NCI-H2107 (cell line): ENCODE results near the gene ZNF253.
"Not testable (repeated sequence)": the region's sequence is repeated elsewhere in the genome, so short reads cannot be mapped to it uniquely, and the experiment has no call there.

Experiments used
- DNase-seq: peaks from one replicate; lab custom pipeline; 2025; lab: John Stamatoyannopoulos, UW

Gene ZNF253

DNA sequence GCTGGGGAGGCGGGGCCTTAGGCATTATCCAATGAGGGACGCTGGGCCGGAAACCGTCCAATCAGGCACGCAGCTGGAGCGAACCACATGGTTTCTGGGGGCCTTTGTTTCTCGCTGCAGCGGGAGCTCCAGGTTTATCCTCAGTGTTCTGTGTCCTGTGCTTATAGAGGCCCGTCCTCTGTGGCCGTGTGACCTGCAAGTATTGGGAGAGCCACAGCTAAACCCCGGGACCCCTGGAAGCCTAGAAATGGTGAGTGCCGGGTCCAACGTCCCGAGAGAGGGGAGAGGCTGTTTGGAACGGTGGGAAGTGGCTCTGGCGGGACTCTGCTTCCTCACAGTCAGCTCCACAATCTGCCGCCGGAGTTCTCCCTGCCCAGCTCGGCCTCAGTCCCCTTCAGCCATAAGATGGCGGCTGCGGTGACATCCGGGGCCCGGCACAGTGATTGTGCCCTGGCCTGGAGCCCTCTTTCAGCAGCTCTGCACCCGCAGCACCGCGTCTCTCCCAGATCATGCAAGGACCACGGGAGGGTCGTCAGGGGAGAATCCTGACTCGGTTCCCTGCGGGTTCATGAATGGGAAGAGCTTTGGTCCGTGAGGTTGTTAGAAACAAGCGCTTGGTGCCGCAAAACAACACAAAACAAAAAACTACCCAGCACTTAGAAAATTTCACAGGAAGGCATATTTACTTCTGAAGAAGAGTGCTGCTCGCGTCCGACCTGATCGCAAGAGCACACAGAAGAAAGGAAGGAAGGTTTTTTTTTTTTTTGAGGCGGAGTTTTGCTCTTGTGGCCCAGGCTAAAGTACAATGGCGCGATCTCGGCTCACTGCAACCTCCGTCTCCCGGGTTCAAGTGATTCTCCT, at the start of gene ZNF253:
ZNF253 (plus strand) TSS at position 133 of the 861 bp plus-strand sequence; CDS start at position 248, 115 bp downstream.
- DNase-seq: peak; percentile 89

DNA sequence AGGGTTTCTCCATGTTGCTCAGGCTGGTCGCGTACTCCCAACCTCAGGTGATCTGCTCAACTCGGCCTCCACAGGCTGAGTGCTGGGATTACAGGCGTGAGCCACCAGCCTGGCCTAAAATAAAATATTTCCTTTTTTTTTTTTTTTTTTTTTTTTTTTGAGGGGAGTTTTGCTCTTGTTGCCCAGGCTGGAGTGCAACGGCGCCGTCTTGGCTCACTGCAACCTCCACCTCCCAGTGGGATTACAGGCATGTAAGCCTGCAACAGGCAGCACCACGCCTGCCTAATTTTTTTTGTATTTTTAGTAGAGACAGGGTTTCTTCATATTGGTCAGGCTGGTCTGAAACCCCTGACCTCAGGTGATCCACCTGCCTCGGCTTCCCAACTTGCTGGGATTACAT, 49.0 kb upstream of the ZNF253 start:
- DNase-seq: no peak

DNA sequence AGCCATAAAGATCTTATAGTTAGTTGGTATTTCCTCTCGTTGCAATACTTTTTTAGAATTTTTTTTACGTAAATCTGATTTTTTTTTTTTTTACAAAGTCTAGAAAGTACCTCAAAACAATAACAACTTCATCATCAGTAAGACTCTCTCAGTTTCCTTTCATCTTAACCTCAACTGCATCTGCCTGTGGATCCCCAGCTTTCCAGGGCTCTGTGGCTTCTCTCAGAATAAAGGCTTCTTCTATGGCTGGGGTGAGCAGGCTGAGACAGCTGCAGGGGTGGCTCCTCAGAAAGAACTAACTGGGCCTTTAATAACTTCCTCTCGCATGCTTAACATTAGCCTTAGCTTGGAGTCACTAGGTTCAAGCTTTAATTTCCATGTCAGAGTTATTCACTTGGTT, 48.3 kb upstream of the ZNF253 start:
- no peak for DNase-seq

DNA sequence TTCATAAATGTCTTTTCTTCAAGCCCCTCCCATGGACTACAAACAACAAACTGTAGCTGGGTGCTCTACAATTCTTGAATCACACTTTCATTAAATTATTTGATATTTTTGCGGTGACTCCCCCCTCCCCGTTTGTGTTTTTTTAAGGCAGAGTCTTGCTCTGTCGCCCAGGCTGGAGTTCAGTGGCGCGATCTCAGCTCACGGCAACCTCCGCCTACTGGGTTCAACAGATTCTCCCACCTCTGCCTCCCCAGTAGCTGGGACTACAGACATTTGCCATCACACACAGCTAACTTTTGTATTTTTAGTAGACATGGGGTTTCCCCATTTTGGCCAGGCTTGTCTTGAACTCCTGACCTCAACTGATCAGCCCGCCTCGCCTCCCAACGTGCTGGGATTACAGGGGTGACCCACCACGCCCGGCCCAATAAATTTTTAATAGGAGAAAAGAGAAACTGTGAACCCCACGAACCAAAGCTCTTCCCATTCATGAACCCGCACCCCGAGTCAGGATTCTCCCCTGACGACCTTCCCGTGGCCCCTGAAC, 44.8 kb upstream of the ZNF253 start:
- no peak for DNase-seq

DNA sequence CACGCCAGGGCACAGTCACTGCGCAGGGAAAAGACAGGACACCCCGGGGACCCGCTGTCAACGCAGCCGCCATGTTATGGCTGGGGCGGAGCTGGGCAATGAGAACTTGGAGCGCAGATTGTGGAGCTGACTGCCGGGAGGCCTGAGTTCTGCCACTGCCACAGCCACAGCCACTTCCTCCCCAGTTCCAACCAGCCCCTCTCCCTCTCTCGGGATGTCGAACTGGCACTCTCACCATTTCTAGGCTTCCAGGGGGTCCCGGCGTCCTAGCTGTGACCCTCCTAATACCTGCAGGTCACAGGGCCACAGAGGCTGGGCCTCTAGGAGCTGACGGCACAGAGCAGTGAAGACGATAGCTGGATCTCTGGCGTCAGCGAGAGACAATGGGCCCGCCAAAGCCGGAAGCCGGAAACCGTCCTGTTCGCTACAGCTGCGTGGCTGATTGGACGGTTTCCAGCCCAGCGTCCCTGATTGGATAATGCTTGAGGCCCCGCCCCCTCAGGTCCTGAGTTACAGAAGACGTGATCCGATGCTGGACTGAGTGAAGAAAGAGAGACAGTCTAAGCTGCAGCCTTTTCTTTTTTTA, 44.2 kb upstream of the ZNF253 start, which contains the start of gene ZNF506:
ZNF506 (minus strand) TSS at position 385 of the 586 bp plus-strand sequence; CDS start at position 238, 147 bp downstream.
- DNase-seq: peak; percentile 85

DNA sequence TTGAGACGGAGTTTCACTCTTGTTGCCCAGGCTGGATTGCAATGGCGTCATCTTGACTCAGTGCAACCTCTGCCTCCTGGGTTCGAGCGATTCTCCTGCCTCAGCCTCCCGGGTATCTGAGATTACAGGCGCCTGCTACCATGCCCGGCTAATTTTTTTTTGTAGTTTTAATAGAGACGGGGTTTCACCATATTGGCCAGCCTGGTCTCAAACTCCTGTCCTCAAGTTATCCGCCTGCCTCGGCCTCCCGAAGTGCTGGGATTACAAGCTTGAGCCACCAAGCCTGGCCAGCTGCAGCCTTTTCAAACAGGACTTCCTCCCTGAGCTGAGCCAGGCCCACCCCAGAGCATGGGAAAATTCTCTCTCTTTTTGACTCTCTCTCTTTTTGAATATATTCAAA, 43.7 kb upstream of the ZNF253 start:
- DNase-seq: not testable (repeated sequence)

DNA sequence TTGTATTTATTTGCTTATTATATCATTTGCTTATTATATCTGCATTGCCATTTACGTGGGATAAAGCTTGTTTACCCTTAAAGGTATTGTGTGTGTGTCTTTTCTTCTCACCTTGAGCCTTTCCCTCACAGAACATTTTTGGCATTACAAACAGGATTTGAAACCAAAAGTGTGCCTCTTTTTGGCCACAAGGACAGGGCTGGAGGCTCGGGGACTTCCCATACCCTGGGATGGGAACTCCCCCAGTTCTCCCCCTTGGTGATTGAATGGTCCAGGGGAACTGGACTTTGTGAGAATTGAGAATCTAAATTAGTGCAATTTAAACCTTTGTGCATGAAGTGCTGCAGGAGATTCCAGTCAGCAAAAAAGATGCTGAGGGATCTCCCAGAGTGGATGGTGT, 41.8 kb upstream of the ZNF253 start:
- no peak for DNase-seq

DNA sequence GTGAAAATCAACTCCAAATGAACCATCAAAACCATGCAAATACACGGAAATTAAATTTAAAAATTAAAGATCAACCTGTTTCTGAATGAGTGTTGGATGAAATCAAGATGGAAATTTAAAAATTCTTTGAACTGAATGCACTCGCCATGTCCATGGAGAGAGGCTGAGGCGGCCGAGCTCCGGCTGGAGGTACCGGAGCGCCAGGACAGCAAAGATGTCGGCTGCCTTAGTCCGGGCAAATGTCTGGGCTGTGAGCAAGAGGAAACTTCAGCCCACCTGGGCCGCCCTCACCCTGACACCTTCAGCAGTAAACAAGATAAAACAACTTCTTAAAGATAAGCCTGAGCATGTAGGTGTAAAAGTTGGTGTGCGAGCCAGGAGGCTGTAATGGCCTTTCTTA, 38.8 kb upstream of the ZNF253 start:
- DNase-seq: no peak

DNA sequence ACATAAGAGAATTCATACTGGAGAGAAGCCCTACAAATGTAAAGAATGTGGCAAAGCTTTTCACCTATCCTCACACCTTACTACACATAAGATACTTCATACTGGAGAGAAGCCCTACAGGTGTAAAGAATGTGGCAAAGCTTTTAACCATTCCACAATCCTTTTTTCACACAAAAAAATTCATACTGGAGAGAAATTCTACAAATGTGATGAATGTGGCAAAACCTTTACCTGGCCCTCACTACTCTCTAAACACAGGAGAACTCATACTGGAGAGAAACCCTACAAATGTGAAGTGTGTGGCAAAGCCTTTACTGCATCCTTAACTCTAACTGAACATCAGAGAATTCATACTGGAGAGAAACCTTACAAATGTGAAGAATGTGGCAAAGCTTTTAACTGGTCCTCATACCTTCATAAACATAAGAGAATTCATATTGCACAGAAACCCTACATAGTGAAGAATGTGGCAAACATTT, 30.1 kb upstream of the ZNF253 start:
- no peak for DNase-seq

DNA sequence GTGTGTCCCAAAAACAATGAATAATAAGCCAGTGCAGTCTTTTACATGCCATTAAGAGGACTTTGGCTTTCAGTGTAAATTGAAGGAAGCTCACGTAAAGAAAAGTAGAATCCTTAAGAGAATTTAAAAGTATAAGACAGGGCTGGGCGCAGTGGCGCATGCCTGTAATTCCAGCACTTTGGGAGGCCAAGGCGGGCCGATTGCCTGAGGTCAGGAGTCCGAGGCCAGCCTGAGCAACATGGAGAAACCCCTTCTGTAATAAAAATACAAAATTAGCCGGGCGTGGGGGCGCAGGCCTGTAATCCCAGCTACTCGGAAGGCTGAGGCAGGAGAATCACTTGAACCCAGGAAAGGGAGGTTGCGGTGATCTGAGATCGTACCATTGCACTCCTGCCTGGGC, 17.9 kb upstream of the ZNF253 start:
- no peak for DNase-seq

DNA sequence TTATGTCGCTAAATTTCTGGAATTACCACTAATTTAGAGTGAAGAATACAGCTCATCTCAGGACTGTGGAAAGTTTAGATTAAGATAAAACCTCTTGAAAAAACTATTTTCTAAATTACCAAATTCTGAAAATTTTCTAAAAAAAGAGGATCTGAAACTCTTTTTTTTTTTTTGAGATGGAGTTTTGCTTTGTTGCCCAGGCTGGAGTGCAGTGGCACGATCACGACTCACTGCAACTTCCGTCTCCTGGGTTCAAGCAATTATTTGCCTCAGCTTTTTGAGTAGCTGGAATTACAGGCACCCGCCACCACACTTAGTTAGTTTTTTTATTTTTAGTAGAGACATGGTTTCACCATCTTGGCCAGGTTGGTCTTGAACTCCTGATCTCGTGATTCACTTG, 16.6 kb upstream of the ZNF253 start:
- DNase-seq: no peak

DNA sequence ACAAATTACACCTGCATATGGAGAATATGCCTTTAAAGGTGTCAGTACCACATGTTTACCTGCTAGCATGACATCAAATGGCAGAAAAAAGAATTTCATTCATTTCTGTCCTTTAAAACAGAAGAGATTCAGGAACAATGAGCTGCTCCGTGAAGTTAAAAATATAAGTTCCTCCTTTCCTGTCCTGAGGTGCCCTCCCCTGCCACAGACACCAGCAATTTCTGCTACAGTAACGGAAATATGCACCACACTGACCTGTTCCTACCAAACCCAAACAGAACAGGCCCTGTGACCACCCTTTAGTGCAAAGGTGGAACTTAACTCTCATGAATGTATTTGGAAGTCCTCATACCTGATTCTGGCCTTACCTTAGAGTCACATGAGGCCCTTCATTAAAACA, 13.9 kb upstream of the ZNF253 start:
- not testable (repeated sequence) for DNase-seq

DNA sequence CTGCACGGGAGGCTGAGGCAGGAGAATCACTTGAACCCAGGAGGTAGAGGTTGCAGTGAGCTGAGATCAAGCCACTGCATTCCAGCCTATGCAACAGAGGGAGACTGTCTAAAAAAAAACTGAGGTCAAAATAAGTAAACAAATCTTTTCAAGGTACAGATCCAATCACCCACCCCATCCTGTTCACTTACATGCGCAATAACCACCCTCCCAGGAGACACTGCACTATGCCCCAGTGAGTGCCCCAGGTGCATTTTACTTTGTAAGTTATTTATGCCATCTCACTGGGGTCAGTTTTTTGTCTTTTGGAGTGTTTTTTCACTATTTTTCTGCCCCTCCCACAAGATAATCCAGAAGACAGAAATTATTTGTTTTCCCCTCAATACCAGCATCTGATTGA, 6.9 kb upstream of the ZNF253 start:
- no peak for DNase-seq

DNA sequence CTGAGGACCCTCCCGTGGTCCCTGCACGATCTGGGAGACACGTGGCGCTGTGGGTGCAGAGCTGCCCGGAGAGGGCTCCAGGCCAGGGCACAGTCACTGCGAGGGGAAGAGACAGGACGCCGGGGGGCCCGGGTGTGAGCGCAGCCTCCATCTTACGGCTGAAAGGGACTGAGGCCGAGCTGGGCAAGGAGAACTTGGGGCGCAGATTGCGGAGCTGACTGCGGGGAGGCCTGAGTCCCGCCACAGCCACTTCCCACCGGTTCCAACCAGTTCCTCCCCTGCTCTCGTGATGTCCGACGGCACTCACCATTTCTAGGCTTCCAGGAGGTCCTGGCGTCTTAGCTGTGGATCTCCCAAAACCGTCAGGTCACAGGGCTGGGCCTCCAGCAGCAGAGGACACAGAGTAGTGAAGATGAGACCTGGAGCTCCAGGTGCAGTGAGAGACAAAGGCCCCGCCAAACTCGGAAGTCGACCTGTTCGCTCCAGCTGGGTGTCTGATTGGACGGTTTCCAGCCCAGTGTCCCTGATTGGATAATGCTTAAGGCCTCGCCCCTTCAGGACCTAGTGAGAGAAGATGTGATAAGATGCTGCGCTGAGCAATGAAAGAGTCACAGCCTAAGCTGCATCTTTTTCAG, 4.8 kb upstream of the ZNF253 start:
- no peak for DNase-seq

DNA sequence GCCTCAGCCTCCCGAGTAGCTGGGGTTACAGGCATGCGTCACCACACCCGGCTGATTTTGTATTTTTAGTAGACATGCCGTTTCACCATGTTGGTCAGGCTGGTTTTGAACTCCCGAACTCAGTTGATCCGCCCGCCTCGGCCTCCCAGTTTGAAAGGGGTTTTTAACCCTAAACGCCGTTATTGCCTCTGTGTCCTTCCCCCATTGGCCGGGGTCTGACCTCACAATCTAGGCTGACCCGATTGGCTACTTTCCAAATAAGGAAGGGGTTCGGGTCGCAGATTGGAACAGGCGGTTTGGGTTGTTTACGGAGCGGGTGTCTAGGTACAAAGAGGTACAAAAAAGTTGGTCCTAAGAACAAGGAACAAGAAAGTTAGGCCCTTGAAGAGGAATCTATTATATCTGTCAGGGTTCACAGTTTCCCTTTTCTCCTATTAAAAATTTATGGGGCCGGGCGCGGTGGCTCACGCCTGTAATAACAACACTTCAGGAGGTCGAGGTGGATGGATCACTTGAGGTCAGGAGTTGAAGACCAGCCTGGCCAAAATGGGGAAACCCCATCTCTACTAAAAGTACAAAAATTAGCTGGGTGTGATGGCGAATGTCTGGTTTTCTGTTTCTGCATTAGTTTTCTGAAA, 1.0 kb downstream of the ZNF253 start:
- DNase-seq: no peak

DNA sequence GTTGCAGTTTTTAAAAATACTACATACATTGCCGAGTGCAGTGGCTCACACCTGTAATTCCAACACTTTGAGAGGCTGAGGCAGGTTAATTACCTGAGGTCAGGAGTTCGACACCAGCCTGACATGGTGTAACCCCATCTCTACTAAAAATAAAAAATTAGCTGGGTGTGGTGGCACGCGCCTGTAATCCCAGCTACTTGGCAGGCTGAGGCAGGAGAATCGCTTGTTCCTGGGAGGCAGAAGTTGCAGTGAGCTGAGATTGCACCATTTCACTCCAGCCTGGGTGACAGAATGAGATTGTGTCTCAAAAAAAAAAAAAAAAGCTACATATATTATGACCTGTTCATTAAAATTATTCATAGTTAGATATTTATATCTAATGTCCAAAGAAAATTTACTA, 4.4 kb downstream of the ZNF253 start:
- DNase-seq: not testable (repeated sequence)

DNA sequence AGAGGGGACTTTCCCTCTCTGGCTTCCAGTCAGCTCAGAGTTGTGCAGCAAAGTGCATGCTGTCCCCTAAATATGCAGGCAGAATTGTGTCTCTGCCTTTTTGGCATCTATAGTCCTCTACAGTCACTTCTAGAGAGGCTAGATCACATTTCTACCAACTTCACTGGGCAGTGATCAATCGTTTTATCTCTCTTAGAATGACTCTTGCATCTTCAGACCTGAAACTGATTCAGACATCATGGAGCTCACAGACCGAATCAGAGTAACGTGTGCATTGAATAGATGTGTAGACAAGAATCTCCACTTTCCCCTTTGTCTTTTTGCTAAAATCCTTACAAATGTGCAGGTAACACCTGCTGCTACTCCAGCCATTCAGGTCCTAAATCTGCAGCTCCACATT, 6.2 kb downstream of the ZNF253 start:
- no peak for DNase-seq

DNA sequence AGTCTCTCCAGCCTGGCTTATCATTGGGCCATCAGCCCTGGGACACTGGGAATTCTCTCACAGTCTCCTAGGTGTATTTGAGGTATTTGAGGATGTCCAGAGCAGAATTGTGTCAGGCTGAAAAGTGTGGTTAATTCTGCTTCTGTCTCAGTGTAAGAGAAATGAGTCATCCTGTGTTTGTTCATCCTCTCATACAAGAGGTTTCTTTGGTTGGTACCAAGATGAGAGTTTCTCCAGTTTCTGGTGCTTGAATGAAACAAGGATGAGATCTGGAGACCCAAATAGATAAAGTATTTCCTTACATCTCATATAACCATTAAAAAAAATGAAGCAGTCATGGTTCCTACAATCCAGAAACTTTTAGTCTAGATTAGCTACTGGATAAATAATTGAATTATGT, 7.7 kb downstream of the ZNF253 start:
- no peak for DNase-seq

DNA sequence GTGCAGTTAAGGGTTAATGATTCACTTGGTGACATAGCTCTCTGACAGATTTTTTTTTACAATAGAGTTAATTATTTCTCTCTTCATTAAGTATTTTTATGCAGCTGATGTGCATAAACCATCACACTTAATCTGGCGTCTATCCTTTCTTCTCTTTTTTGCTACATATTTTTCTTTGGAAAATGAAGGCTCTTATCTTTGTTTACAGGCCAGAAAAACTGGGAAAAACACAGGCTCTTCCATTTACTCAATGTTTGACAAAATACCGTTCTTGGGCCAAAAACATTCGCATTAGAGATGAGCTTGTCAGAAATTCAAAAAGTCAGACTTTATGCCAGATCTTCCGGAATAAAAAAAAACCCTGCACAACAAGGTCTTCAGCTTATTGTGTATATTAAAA, 12.0 kb downstream of the ZNF253 start:
- no peak for DNase-seq

DNA sequence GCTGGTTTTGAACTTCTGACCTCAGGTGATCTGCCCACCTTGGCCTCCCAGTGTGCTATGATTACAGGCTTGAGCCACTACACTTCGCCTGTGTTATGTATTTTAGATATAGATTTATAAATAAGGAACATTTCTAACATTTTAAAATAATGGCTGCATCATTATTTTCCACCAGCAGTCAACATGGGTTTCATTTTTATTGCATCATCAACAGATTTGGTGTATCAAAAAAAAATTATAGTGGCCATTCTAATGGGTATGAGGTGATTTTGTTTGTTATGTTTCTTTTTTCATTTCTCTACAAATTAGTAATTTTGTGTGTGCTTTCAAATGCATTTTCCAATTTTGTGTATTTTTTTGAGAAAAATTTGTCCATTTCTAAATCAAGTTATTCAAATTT, 18.9 kb downstream of the ZNF253 start:
- no peak for DNase-seq

DNA sequence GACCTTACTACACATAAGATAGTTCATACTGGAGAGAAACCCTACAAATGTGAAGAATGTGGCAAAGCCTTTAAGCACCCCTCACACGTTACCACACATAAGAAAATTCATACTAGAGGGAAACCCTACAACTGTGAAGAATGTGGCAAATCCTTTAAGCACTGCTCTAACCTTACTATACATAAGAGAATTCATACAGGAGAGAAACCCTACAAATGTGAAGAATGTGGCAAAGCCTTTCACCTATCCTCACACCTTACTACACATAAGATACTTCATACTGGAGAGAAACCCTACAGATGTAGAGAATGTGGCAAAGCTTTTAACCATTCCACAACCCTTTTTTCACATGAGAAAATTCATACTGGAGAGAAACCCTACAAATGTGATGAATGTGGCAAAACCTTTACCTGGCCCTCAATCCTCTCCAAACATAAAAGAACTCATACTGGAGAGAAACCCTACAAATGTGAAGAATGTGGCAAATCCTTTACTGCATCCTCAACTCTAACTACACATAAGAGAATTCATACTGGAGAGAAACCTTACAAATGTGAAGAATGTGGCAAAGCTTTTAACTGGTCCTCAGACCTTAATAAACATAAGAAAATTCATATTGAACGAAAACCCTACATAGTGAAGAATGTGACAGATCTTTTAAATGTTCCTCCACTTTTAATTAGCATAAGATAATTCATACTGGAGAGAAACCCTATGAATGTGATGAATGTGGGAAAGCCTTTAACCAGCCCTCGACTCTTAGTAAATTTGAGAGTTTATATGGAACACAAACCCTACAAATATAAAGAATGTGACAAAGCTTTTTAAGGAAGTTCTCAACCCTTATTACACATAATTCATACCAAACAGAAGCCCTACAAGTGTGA, 26.6 kb downstream of the ZNF253 start:
- DNase-seq: not testable (repeated sequence)
